HG02981 (cell line): ENCODE results near the gene PLXDC2.

ENCODE experiments used
- ATAC-seq: cut with Tn5 transposase; IDR thresholded peaks from one replicate; pipeline ENCODE4 v1.9.1; 2021; ENCODE audit warnings: mild to moderate bottlenecking, moderate library complexity; ENCODE audit not compliant: unreplicated experiment

PLXDC2 gene

DNA sequence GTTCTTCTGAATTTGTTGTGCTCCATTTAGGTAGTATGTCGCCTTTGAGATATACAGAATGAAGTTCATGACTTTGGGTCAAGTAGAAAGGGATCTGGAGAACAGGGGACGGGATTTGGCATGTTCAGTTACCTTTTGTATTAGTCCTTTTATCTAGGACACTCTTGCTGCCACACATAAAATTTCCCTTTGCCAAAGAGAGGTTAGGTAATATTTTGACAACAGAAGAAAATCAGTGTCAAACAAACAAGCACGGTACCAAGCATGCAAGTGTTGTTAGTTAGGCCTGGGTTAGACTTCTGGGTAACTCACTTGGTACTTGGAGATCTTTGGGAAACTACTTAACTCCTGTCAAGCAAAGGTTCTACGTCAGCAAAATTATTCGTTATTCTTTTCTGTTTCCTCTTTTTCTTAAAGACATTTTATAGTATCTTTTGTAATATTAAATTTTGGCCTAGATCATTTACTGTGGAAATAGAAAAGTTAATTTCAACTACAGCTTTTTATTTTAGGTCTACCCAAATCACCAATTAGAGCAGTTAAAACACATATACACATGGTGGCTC lies 116.7 kb downstream of the PLXDC2 start:
- ATAC-seq, result no peak

DNA sequence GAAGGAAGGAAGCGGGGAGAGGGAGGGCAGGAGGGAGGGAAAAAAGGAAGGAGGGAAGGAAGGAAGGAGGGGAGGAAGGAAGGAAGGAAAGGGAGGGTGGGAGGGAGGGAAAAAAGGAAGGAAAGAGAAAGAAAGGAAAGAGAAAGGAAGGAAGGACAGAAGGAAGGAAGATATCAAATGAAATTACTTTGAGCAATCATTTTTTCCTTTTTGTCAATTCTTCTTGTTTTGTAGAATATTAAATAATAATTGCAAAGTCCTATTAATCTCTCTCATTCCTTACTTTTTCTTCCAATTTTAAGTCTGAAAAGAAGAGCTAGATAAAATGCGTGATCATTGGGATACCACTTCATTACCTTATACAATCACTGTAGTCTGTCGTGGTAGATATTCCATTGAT lies 117.5 kb downstream of the PLXDC2 start:
- no peak for ATAC-seq

DNA sequence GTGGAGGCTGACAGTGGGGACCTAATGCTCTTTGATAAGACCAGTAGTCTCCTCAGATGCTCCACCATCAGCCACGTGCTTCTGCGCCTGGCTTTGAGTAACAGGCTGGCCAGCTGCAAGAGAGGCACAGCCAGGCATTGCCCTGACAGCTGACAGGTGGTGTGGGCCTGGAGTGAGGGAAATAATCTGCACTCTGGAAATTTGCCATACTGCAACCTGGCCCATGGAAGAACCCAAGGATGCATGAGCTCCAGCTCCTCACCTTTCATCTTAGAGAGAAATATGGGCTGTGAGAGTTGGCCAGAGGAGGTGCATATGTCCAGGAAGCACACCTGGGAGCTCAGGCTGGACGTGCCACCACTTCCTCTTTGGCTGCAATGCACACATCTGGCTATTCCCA lies 118.9 kb downstream of the PLXDC2 start:
- no peak for ATAC-seq

DNA sequence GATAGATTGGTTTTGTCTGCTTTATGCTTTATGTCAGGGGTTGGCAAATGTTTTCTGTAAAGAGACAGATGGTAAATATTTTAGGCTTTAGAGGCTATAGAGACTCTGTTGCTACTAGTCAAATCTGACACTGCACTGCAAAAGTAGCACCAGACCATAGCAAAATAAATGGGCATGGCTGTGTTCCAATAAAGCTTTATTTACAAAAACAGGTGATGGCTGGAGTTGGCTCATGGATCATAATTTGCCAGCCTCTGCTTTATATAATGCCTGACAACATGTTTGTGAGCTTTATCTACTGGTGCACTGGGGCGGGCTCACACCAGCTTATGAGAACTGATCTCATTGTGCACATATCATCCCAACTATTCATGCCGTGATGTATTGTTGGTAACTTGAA lies 120.1 kb downstream of the PLXDC2 start:
- no peak for ATAC-seq

DNA sequence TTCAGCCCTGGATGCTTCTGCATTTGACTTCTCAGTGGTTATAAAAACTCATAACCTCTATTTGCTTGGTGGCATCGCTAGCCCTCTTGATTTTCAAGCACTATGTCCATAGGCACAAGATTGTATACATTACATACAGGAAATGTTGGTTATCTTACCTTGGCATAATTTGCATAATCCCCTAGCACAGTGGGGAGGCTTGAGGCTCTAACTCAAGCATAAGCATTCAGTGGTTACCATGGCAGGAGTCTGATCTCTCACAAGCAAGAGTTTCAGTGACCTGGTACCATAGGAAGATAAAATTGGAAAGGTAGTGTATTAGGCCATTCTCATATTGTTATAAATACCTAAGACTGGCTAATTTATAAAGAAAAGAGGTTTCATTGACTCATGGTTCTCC lies 121.8 kb downstream of the PLXDC2 start:
- no peak for ATAC-seq

DNA sequence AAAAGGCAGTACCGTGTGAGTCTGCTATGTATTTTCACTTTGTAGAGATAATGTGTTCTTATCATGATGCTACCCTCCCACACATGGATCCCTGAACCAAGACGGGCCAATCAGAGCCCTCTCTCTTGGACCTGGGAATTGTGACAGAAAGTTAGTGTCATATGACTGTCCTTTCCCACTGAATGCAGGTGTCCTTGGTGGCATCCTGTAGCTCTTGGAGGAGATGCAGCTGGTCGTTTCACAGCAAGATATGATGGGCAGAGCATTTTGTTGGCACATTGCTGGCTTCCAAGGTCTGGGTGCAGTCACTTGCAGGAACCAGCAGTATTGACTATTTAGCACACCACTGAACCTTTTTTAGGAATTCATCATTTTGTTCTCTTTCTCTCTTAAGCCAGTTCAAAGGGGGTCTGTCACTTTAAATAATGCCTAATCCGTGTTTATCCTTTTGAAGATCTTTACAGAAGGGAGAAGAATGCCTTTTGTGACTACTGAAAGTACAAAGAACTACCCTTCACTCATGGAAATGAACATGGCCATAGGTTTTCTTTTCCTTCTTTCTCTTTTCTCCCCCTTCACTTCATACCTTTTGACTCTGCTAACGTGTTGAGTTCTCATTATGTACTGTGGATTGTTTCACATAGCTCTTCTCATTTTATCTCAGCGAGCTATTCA lies 125.1 kb downstream of the PLXDC2 start:
- ATAC-seq, result no peak

DNA sequence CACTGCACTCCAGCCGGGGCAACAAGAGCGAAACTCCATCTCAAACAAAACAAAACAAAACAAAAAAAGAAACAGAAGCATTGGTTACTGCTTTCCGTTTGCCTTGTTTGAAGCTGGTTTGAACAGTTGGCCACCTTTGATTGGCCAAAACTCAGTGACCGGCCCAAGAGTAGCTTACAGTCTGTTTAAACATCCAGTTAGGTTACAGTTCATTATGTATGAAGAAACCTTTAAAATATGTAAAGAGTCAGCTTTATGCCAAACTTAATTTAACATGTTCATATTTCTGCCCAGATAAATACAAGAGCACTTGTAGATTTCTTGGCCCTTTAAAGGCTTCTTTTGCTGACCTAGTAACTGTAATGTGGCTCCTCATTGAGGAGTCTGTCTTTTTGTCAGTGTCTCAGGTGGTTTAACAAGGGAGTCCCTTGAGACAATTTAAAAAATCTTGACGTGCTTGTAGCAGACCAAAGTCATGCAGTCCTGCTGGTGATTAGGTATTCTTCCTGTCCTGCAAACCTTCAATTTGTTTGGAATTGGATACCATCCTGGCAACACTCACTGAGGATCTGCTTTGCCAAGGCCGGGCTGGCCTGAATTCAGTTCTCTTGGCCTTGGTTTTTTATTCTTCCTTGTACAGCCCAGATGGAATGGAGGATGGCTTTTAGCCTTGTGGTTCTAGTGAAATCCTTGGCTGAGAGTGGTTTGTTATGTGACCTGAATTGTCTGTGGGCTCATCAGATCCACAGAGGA lies 128.9 kb downstream of the PLXDC2 start:
- no peak for ATAC-seq

DNA sequence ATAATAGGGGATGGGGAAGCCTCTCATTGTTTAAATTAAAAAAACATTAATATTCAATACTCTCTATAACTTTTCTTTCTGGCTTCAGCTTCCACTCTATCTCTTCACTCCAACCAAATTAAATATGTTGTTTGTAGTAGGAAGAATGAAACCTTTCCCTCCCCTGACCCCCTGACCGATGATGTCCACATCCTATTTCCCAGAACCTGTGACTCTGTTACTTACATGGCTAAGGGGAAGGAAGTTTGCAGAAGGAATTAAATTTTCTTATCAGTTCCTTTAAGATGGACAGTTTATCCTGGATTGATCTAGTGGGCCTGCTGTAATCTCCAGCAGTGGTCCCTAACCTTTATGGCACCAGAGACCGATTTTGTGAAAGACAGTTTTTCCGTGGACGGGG lies 130.0 kb downstream of the PLXDC2 start:
- ATAC-seq, result no peak

DNA sequence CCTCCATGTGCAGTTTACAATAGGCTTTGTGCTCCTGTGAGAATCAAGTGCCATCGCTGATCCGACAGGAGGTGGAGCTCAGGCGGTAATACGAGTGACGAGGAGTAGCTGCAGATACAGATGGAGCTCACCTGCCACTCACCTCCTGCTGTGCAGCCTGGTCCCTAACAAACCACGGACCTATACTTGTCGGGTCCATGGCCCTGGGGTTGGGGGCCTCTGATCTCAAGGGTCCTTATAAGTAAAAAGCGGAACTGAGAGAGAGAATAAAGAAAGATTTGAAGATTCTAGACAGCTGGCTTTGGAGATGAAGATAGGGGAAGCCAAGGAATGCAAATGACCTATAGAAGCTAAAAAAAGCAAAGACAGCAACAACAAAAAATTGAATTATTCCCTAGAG lies 130.6 kb downstream of the PLXDC2 start:
- no peak for ATAC-seq

DNA sequence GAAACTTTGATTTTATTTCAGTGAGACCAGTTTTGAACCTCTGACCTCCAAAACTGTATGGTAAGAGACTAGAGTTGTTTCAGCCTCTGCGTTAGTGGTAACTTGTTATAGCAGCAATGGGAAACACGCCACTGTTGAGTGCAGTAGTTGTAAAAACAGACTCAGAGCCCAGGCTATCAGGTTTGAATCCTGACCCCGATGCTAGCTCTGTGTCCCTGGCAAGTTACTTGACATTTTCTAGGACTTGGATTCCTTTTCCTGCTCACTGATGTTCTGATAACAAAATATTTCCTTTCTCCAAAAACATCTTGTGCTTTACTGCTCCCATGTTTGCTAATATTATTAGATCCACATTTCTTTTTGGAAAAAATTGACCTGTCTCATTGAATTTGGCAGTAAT lies 131.0 kb downstream of the PLXDC2 start:
- ATAC-seq, result no peak

DNA sequence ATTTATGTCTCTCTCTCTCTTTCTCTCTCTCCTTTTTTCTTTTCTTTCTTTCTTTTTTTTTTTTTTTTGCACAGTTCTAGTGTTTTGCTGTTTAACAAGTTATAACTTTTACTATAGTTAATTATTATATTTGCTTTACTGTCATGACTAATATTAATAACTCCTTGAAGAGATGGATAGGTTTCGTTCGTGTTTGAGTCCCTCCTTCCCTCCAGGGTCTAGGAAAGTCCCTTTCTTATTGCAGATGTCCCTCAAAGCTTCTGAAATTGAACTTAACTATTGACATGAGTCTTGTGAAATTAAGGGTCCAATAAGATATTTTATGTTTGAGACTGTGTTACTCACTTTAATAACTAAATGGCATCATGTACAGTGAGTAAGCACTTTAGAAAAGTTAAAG lies 131.4 kb downstream of the PLXDC2 start:
- peak; percentile 80 for ATAC-seq

DNA sequence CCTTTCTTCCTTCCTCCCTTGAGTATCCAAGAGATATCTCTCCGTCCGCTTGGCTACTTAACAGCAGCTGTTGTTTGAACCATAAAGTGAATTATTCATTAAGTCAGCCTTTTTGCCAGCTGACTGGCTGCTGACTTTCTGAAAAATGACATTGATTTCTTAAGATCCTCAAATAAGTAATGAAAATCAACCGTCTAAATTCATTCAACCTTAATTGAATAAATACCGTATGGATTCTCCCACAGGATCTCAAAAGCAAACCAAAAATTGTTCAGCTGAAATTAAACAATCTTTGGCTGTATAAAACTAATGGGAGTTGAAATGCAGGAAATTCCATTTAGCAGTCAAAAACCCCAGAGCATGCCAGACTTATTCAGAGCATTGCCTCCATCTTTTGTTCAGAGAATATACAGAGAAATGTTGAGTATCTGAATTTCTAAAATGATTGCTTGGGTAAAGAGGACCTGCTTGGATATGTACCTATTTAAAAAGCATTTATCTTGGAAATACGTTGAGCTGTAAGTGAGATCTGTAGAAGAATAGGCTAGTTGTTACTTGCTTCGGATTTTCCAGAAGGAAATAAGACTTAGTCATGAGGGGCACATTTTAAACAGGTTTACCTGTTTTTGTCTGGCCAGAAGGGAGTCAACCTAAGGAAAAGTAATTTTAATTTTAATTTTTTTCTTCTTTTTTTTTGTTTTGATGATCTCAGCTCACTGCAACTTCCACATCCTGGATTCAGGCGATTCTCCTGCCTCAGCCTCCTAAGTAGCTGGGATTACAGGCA lies 136.2 kb downstream of the PLXDC2 start:
- no peak for ATAC-seq

DNA sequence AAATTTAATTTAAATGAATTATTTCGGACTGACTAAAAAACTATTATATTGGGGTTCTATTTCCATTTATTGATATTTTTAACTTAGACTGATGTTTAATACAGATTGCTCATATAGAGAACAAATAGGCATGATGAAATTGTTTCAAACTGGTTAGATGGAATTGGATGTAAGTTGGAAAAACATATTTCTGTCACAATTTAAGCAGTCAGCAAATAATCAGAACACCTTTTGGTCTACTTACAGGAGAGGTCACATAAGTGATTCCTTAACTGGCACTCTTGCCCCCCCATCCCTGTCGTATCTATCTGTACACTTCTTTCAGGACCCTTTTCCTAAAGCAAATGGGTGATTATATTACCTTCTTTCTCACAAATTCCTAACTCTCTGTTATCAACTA lies 138.4 kb downstream of the PLXDC2 start:
- ATAC-seq, result no peak

DNA sequence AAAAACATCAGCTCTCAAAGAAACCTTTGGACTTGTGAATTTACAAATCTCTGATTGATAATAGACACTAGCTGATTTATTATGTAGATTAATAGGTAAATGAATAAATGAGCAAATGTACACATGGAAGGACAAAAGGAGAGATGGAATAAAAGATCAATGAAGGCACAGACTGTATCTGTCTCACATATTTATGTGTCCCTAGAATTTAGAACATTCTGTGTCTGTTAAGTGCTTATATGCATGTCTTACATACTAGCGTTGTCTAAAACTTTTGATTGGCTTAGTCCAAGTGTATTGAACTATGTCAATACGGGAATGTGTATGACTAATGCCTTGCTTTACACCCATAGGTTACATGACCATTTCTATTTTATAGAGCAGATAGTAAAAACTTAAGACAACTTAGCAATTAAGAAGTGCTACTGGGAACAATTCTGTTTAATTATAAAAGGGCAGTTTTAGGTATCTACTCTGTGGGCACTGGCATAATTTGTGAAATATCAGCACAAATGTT lies 140.3 kb downstream of the PLXDC2 start:
- no peak for ATAC-seq

DNA sequence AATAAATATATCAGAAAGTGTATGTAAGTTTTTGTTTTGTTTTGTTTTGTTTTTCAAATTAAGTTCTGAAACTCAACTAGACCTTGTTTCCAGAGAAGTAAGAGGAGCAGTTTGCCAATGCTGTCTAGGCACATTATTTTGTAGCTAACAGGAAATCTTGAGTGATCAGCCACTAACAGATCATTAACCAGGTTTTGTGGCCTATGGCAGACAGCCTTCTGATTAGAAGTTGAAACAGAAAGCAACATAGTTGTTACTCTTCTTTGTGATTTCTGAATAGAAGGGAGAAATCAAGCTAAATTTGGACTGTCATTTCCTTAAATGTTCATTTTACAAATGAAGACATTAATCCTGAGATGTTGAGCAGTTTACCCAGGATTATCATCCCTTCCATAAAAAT lies 142.6 kb downstream of the PLXDC2 start:
- peak; percentile 99 for ATAC-seq

DNA sequence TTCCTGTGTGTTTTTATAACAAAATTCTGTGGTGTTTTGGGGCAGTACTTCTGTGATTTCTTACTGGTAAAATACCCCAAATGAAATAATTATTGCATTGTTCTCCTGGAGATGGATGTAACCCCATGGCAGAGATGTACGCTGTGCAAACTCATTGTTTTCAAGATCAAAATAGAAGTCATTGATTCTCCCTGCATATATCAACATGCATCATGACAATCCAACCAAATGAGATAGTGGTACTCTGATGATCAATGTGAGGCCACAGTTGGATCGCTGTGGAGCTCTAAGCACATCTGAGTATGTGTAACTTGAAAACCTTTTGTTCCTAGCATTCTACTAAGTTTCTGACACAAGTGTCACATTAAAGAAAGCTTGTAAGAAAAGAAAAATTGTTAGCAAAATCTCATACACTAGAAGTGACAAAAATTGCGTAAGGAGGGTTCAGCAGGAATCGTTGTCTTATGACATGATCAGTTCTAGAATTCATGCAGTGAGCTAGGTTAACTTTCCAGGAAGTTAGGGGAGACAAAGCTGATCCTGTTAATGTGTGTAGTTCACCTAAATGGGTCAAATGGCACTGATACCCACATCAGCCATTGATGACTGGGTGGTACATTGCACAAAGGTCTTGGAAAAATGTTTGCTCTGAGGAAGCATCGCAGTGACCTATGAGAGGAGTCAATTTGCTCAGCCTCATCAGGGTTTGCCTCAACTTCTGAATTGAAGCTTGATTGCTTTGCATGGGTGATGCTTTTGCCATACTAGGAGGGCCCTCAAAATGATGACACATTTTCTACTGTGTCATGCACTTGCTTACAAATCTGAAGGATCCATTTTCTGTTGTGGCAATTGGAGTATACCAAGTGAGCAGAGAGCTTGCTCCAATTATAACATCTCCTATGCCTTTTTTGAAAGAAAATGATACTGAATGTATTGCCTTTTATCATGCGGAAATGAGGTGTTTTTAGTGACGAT lies 145.1 kb downstream of the PLXDC2 start:
- no peak for ATAC-seq

DNA sequence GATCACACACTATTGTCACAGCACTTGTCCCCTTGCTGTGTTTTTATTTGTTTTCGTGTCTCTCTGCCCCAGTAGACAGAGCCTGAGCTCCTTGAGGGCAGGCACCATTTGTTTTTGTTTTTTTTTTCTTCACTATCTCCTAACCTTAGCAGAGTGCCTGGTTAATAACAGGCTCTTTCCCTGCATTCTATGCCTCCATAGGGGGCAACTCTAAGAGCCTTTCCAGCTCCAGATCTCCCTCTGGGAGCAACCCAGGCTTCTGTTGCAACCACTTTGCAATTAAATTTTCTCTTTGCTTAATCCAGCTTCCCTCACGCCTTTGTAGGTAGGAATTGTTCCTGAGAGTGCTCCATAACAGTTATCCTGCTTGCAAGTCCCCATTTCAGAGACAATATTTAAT lies 148.4 kb downstream of the PLXDC2 start:
- no peak for ATAC-seq

DNA sequence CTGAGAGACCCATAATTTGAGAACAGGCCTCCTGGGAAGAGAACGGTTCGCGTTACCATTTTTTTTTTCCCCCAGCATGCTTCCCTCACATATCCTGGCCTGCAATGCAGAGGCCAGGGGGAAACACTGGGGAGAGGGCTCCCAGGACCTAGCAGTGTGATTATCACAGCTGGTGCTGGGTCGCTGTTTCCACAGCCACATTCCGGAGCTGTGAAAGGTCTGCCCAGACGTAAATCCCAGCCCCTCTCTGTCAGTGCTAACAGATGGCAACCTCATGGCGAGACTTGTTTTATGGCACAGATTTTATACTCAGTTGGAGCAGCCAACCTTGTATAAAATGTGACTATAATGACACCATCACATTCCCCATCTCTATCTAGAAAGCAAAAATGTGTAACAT lies 150.5 kb downstream of the PLXDC2 start:
- no peak for ATAC-seq

DNA sequence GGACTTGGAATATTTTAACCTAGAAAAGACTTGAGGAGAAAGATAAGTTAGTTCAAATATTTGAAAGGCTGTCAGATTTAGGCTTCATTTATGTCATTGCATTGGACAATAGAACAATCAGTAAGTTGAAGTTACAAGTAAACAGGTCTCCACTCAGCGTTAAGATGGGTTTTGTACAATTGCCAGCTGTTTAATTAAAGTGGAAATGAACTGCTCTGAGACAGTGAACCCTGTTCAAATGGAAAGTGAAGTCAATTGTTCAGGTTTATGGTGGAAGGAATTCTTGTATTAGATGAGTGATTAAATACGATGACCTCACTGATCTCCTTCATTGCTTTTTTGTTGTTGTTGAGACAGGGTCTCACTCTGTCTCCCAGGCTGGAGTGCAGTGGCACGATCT lies 151.7 kb downstream of the PLXDC2 start:
- no peak for ATAC-seq

DNA sequence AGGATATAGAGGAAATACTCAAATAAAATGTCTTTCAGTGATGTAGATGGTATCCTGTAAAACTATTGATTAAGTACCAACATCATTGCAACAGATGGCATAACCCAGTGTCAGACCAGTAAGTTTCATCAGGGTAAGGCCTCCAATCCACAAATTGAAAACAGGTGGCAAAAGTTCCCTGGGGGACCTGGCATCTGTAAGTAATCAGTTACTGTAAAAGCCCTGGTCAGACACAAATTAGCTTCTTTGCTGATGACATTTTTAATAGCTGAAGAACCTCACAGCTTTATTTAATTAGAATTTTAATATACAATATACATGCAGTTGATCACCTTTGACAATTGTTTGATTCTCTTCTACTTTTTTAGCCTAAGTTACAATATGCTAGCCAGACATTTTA lies 152.5 kb downstream of the PLXDC2 start:
- no peak for ATAC-seq
